A549 (cell line): ENCODE results near the gene FRZB. TPM values are rescaled to one million over a fixed set of nuclear protein-coding genes. Genes with fewer than 3 reads are reported as not detected.
A peak's percentile ranks its signal among the peaks of the same experiment; 100 is the strongest.

ENCODE experiments used
- ATAC-seq, 2 experiments: fragments of 200-7000 bp in 1 of 2; fragments of >200 bp in 1 of 2; cut with Nextera tagmentation in 1 of 2; cut with Tn5 transposase in 1 of 2; 3 replicates each; pipeline versions ENCODE4 v1.8.0 to v1.9.1; 2018 to 2020; ENCODE audit warnings: mild to moderate bottlenecking in 1 of 2, moderate library complexity in 1 of 2
- CTCF ChIA-PET: fragments of 300-600 bp; sonication (Branson Sonifier 250); formaldehyde crosslinking; extraction: SDS; loops from one replicate; lab custom pipeline; 2021; ENCODE audit warnings: antibody characterized with exemption, inconsistent platforms; lab: Yijun Ruan, JAX
- POLR2A ChIA-PET: fragments of 350-600 bp; formaldehyde crosslinking; extraction: SDS; loops from one replicate; lab custom pipeline; 2021; ENCODE audit warnings: antibody characterized with exemption, inconsistent platforms; lab: Yijun Ruan, JAX
- DNase-seq, 2 experiments: peaks; one replicate each; pipeline versions ENCODE4 v3.0.0 to v3.0.0-alpha.2; 2011 to 2016; ENCODE audit warnings: low read depth in 1 of 2, low spot score in 1 of 2
- FAIRE-seq: peaks from 2 replicates; lab custom pipeline; 2011; peaks lifted over from hg19 to GRCh38; lab: Jason Lieb, UNC
- H3K27ac ChIP-seq, 2 experiments: fragments of >200 bp; sonication (Bioruptor Twin); formaldehyde crosslinking; 3 replicates each; pipeline ENCODE4 v1.5.1; 2016 to 2017
- H3K4me1 ChIP-seq: fragments of >200 bp; sonication (Bioruptor Twin); formaldehyde crosslinking; 3 replicates; pipeline ENCODE4 v1.6.1; 2016
- H3K4me2 ChIP-seq: fragments of >200 bp; sonication (Bioruptor Twin); formaldehyde crosslinking; 3 replicates; pipeline ENCODE4 v1.6.1; 2016
- H3K4me3 ChIP-seq: fragments of >200 bp; sonication (Bioruptor Twin); formaldehyde crosslinking; 3 replicates; pipeline ENCODE4 v1.5.1; 2016
- H3K9me3 ChIP-seq: fragments of >200 bp; sonication (Bioruptor Twin); formaldehyde crosslinking; 3 replicates; pipeline ENCODE4 v1.6.1; 2016
- ATOH8 ChIP-seq: fragments of 250-450 bp; sonication (Bioruptor Pico); IDR thresholded peaks from 2 replicates; pipeline ENCODE4 v1.5.0; 2020; ENCODE audit warnings: low read depth, mild to moderate bottlenecking, moderate library complexity
- BCL3 ChIP-seq: fragments of >200 bp; sonication (Bioruptor Twin); formaldehyde crosslinking; IDR thresholded peaks from 3 replicates; pipeline ENCODE4 v1.6.1; 2016
- BHLHE40 ChIP-seq: IDR thresholded peaks from 2 replicates; pipeline ENCODE4 v1.6.1; 2012; ENCODE audit warnings: low read depth, low read length, inconsistent platforms
- CBX2 ChIP-seq: fragments of 200-600 bp; sonication (generic); IDR thresholded peaks from 2 replicates; pipeline ENCODE4 v1.6.1; 2016; ENCODE audit warnings: low read depth, mild to moderate bottlenecking, borderline replicate concordance
- CEBPB ChIP-seq, 2 experiments: fragments of >200 bp in 1 of 2; sonication (Bioruptor Twin) in 1 of 2; formaldehyde crosslinking in 1 of 2; IDR thresholded peaks; 2 replicates each; pipeline ENCODE4 v1.6.1; 2012 to 2016
- CHD2 ChIP-seq: fragments of 150-350 bp; IDR thresholded peaks from 2 replicates; pipeline ENCODE4 v1.6.1; 2014; ENCODE audit warnings: low read length; ENCODE audit not compliant: partially characterized antibody
- EP300 ChIP-seq, 2 experiments: fragments of >200 bp; sonication (Bioruptor Twin); formaldehyde crosslinking; IDR thresholded peaks; 2 replicates in 1 of 2; 3 replicates in 1 of 2; pipeline ENCODE4 v1.6.1; 2016 to 2017
- ESRRA ChIP-seq: fragments of 150-350 bp; IDR thresholded peaks from 2 replicates; pipeline ENCODE4 v1.6.1; 2014; ENCODE audit warnings: mild to moderate bottlenecking, low read length, borderline replicate concordance
- FOSL2 ChIP-seq, 2 experiments: fragments of 450-650 bp in 1 of 2; fragments of >200 bp in 1 of 2; sonication (Bioruptor Twin) in 1 of 2; formaldehyde crosslinking; IDR thresholded peaks; 2 replicates each; pipeline versions ENCODE4 v1.5.0 to v1.6.1; 2016 to 2020; ENCODE audit warnings: mild to moderate bottlenecking in 1 of 2, moderate library complexity in 1 of 2
- FOXS1 ChIP-seq: fragments of 250-450 bp; sonication (Bioruptor Pico); IDR thresholded peaks from 2 replicates; pipeline ENCODE4 v1.5.0; 2020; ENCODE audit warnings: mild to moderate bottlenecking, moderate library complexity
- GATA3 ChIP-seq: IDR thresholded peaks from 2 replicates; pipeline ENCODE4 v1.6.1; 2012; ENCODE audit warnings: borderline replicate concordance
- HEYL ChIP-seq: fragments of 250-450 bp; sonication (Bioruptor Pico); IDR thresholded peaks from 2 replicates; pipeline ENCODE4 v1.8.0; 2021; ENCODE audit warnings: mild to moderate bottlenecking, moderate library complexity
- HOXB5 ChIP-seq: fragments of 250-450 bp; sonication (Bioruptor Pico); IDR thresholded peaks from 2 replicates; pipeline ENCODE4 v1.5.0; 2020; ENCODE audit warnings: mild to moderate bottlenecking, moderate library complexity
- JUNB ChIP-seq: fragments of >200 bp; sonication (Bioruptor Twin); formaldehyde crosslinking; IDR thresholded peaks from 2 replicates; pipeline ENCODE4 v1.6.1; 2016
- KDM5A ChIP-seq: fragments of 200-600 bp; sonication (generic); IDR thresholded peaks from 2 replicates; pipeline ENCODE4 v1.6.1; 2016; ENCODE audit warnings: antibody characterized with exemption, mild to moderate bottlenecking
- MYC ChIP-seq: IDR thresholded peaks from 2 replicates; pipeline ENCODE4 v1.6.1; 2012; ENCODE audit warnings: mild to moderate bottlenecking, inconsistent platforms, low read length, improper control_type of control experiment, borderline replicate concordance
- NPAS2 ChIP-seq: fragments of 250-450 bp; sonication (Bioruptor Pico); IDR thresholded peaks from 2 replicates; pipeline ENCODE4 v1.8.0; 2022; ENCODE audit warnings: mild to moderate bottlenecking, moderate library complexity, borderline replicate concordance
- NR3C1 ChIP-seq: fragments of >200 bp; sonication (Bioruptor Twin); formaldehyde crosslinking; IDR thresholded peaks from 3 replicates; pipeline ENCODE4 v1.6.1; 2017
- POLR2A ChIP-seq: IDR thresholded peaks from 2 replicates; pipeline ENCODE4 v1.6.1; 2012; ENCODE audit warnings: mild to moderate bottlenecking, low read length
- POLR2AphosphoS2 ChIP-seq: conservative IDR thresholded peaks from 2 replicates; pipeline ENCODE4 v1.6.1; 2012; ENCODE audit warnings: low read length, improper control_type of control experiment, inconsistent platforms
- RARB ChIP-seq: fragments of 250-450 bp; sonication (Bioruptor Pico); IDR thresholded peaks from 2 replicates; pipeline ENCODE4 v1.8.0; 2021; ENCODE audit warnings: mild to moderate bottlenecking, moderate library complexity
- RFX5 ChIP-seq: fragments of 450-650 bp; IDR thresholded peaks from 2 replicates; pipeline ENCODE4 v1.7.1; 2014; ENCODE audit warnings: antibody characterized with exemption, mild to moderate bottlenecking, moderate library complexity
- RNF2 ChIP-seq: fragments of 200-600 bp; sonication (generic); IDR thresholded peaks from 2 replicates; pipeline ENCODE4 v1.6.1; 2016; ENCODE audit warnings: low read depth, mild to moderate bottlenecking, antibody characterized with exemption, moderate library complexity, borderline replicate concordance
- SREBF2 ChIP-seq: fragments of 450-650 bp; IDR thresholded peaks from 2 replicates; pipeline ENCODE4 v1.6.1; 2014; ENCODE audit warnings: mild to moderate bottlenecking, moderate library complexity
- TFCP2L1 ChIP-seq: fragments of 250-450 bp; sonication (Bioruptor Pico); IDR thresholded peaks from 2 replicates; pipeline ENCODE4 v1.5.0; 2021; ENCODE audit warnings: mild to moderate bottlenecking
- TP53 ChIP-seq: fragments of 250-450 bp; sonication (Bioruptor Pico); IDR thresholded peaks from 2 replicates; pipeline ENCODE4 v1.5.0; 2021; ENCODE audit warnings: mild to moderate bottlenecking, moderate library complexity
- USF2 ChIP-seq: fragments of 450-650 bp; IDR thresholded peaks from 2 replicates; pipeline ENCODE4 v1.6.1; 2014; ENCODE audit warnings: antibody characterized with exemption
- WGBS: methylation state at CpG from one replicate; pipeline ENCODE4 v1.1.6; 2017; ENCODE audit errors: missing lambda C conversion rate; 5-methylcytosine and 5-hydroxymethylcytosine counted together
- polyA plus RNA-seq, 4 experiments: library from polyadenylated mRNA; depleted of rRNA in 3 of 4; stranded (reverse); fragments of >200 nt; fragmentation: RNase III in 1 of 4; extraction: RNeasy Plus Mini Kit Qiagen cat#74134 plus additional on column Dnase treatment in 1 of 4; gene quantifications; 2 replicates in 3 of 4; 3 replicates in 1 of 4; pipeline ENCODE4 v1.2.3, GENCODE V29; 2011 to 2017
- TF ChIP-seq, protein P1 (sequence below): IDR thresholded peaks from 2 replicates; pipeline ENCODE4 v1.6.1; 2012; ENCODE audit warnings: low read depth, borderline replicate concordance
- TF ChIP-seq, protein P2 (sequence below): fragments of >200 bp; sonication (Bioruptor Twin); formaldehyde crosslinking; IDR thresholded peaks from 3 replicates; pipeline ENCODE4 v1.5.1; 2016
- TF ChIP-seq, protein P3 (sequence below): fragments of >200 bp; sonication (Bioruptor Twin); formaldehyde crosslinking; IDR thresholded peaks from 2 replicates; pipeline ENCODE4 v1.6.1; 2016
- TF ChIP-seq, protein P4 (sequence below): IDR thresholded peaks from 2 replicates; pipeline ENCODE4 v1.6.1; 2012

FRZB gene
- polyA plus RNA-seq, 2 of the 4 experiments (the other 2 are of a cell fraction) = 0.03 to 0.06 TPM

DNA sequence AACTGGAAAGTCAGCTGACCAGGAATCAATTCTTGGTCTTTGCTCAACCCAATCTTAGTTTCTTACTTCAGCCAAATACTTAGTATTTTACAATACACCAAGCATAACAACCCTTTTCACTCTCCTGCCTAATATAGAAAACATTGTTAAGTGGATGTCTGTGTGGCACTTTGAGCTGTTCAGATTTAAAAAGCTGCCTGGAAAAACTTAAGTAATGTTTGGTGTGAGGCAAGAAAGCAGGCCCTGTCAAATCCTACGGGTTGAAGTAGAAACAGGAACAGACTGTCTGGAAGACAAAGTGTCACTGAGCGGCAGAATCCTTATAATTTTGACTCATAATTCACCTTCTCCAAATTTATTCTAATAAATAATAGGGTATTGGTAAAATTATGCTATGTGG lies 37.1 kb upstream of the FRZB start:
- ATAC-seq (no peak), DNase-seq (no peak), FAIRE-seq (no peak)
- POLR2A ChIA-PET = no interaction called here
- CTCF ChIA-PET = no interaction called here
- 90% methylated on average over 2 of the region's 2 CpGs for whole genome bisulfite sequencing
- TF ChIP-seq CBX2 (no peak), ATOH8 (CRISPR knock-in tag) (no peak), CEBPB (IDR thresholded peaks at IDR 0.05) (no peak), TP53 (CRISPR knock-in tag) (no peak), FOXS1 (no peak), USF2 (no peak), ESRRA (no peak), HOXB5 (CRISPR knock-in tag) (no peak), CHD2 (no peak), TFCP2L1 (no peak), JUNB (no peak), POLR2AphosphoS2 (no peak), RARB (CRISPR knock-in tag) (no peak), HEYL (CRISPR knock-in tag) (no peak), RNF2 (no peak), POLR2A (no peak)
- TF ChIP-seq, protein P1, sequence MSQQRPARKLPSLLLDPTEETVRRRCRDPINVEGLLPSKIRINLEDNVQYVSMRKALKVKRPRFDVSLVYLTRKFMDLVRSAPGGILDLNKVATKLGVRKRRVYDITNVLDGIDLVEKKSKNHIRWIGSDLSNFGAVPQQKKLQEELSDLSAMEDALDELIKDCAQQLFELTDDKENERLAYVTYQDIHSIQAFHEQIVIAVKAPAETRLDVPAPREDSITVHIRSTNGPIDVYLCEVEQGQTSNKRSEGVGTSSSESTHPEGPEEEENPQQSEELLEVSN = no peak
- no peak overlapping the region for H3K4me3 ChIP-seq
- no peaks in the 10 kb centered on the region for H3K9me3 ChIP-seq
- H3K4me1 ChIP-seq = no peaks in the 10 kb centered on the region; the same call in 2 of the 3 replicates
- no peak overlapping the region for H3K4me2 ChIP-seq
- no peak overlapping the region for H3K27ac ChIP-seq

DNA sequence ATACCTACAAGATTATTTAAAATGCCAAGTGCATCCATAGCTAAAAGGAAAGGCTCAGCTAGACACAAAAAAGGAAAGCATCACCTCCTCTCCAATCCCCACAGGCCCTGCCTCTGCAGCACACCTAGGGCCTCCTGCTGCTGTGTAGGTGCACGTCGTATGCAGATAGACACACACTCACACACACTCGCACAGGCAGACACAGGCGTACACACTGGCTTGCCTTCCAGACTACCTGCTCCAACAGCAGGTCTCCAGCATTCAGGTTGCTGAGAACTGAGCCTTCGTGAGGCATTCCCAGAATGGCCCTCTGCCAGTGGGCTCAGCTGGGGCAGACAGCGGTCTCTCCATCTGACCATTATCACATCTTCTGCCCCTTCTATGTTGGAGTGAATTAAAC lies 35.3 kb upstream of the FRZB start:
- H3K27ac ChIP-seq = no peak overlapping the region
- no peak for DNase-seq
- H3K4me1 ChIP-seq = no peaks in the 10 kb centered on the region; the same call in 2 of the 3 replicates
- ChIA-PET CTCF (interaction anchor here (0.7 kb wide), 2 partner anchors 135 to 195 kb away, joined by 3 read pairs; no protein-coding TSS in a partner anchor), POLR2A (no interaction called here)
- no peak overlapping the region for H3K4me2 ChIP-seq
- 85% methylated on average over 6 of the region's 6 CpGs for WGBS
- no peak overlapping the region for H3K4me3 ChIP-seq
- FAIRE-seq = no peak
- peak; percentile 32 to 37; a peak in 3 of 6 replicates for ATAC-seq
- no peaks in the 10 kb centered on the region for H3K9me3 ChIP-seq
- TF ChIP-seq, protein P2, sequence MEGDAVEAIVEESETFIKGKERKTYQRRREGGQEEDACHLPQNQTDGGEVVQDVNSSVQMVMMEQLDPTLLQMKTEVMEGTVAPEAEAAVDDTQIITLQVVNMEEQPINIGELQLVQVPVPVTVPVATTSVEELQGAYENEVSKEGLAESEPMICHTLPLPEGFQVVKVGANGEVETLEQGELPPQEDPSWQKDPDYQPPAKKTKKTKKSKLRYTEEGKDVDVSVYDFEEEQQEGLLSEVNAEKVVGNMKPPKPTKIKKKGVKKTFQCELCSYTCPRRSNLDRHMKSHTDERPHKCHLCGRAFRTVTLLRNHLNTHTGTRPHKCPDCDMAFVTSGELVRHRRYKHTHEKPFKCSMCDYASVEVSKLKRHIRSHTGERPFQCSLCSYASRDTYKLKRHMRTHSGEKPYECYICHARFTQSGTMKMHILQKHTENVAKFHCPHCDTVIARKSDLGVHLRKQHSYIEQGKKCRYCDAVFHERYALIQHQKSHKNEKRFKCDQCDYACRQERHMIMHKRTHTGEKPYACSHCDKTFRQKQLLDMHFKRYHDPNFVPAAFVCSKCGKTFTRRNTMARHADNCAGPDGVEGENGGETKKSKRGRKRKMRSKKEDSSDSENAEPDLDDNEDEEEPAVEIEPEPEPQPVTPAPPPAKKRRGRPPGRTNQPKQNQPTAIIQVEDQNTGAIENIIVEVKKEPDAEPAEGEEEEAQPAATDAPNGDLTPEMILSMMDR = no peak
- TF ChIP-seq TP53 (CRISPR knock-in tag) (no peak), NR3C1 (no peak), KDM5A (no peak), GATA3 (no peak), NPAS2 (CRISPR knock-in tag) (no peak), JUNB (no peak), BCL3 (no peak), USF2 (no peak), EP300 (IDR thresholded peaks at IDR 0.05) (no peak), FOSL2 (IDR thresholded peaks at IDR 0.05) (no peak), FOSL2 (CRISPR knock-in tag; IDR thresholded peaks at IDR 0.05) (no peak), FOXS1 (no peak), MYC (no peak), RFX5 (no peak), BHLHE40 (no peak), SREBF2 (no peak)
- TF ChIP-seq, protein P3, sequence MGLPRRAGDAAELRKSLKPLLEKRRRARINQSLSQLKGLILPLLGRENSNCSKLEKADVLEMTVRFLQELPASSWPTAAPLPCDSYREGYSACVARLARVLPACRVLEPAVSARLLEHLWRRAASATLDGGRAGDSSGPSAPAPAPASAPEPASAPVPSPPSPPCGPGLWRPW = no peak
- TF ChIP-seq, protein P1 = no peak
- TF ChIP-seq, protein P4, sequence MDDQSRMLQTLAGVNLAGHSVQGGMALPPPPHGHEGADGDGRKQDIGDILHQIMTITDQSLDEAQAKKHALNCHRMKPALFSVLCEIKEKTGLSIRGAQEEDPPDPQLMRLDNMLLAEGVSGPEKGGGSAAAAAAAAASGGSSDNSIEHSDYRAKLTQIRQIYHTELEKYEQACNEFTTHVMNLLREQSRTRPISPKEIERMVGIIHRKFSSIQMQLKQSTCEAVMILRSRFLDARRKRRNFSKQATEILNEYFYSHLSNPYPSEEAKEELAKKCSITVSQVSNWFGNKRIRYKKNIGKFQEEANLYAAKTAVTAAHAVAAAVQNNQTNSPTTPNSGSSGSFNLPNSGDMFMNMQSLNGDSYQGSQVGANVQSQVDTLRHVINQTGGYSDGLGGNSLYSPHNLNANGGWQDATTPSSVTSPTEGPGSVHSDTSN = no peak
